Endothelial cell (in vitro differentiated cells): ENCODE data around the gene ITPRIP. TPM values are rescaled to one million over a fixed set of nuclear protein-coding genes. Genes with fewer than 3 reads are reported as not detected.

Experiments used
- DNase-seq: peaks from one replicate; pipeline ENCODE4 v3.0.0; 2021; ENCODE audit warnings: low spot score
- H3K27ac Mint-ChIP-seq: one replicate; pipeline ENCODE4 v1.8.0; 2021; ENCODE audit warnings: mixed read lengths, inconsistent platforms; ENCODE audit not compliant: unreplicated experiment
- H3K27me3 Mint-ChIP-seq: one replicate; pipeline ENCODE4 v1.8.0; 2021; ENCODE audit warnings: mild to moderate bottlenecking, moderate library complexity, mixed read lengths, inconsistent platforms; ENCODE audit not compliant: unreplicated experiment
- H3K36me3 Mint-ChIP-seq: one replicate; pipeline ENCODE4 v1.8.0; 2021; ENCODE audit warnings: mild to moderate bottlenecking, low read depth, mixed read lengths, inconsistent platforms; ENCODE audit not compliant: unreplicated experiment
- H3K4me1 Mint-ChIP-seq: one replicate; pipeline ENCODE4 v1.8.0; 2021; ENCODE audit warnings: mild to moderate bottlenecking, mixed read lengths, inconsistent platforms; ENCODE audit not compliant: unreplicated experiment
- H3K4me3 Mint-ChIP-seq: one replicate; pipeline ENCODE4 v1.8.0; 2021; ENCODE audit warnings: mild to moderate bottlenecking, mixed read lengths, inconsistent platforms; ENCODE audit not compliant: unreplicated experiment
- H3K9me3 Mint-ChIP-seq: one replicate; pipeline ENCODE4 v1.8.0; 2021; ENCODE audit warnings: mixed read lengths, inconsistent platforms; ENCODE audit not compliant: unreplicated experiment
- total RNA-seq: library from RNA; stranded (reverse); fragmentation: NEBNext Ultra II Directional; extraction: Animal tissue kit (Norgen Biotek cat#: 25700); gene quantifications from one replicate; pipeline ENCODE4 v1.2.1, GENCODE V29; 2021; ENCODE audit not compliant: unreplicated experiment
- TF ChIP-seq, protein P1 (sequence below): fragments of 200-600 bp; sonication (generic); IDR thresholded peaks from one replicate; pipeline ENCODE4 v1.5.0; 2021; ENCODE audit warnings: antibody characterized with exemption; ENCODE audit not compliant: unreplicated experiment

Gene ITPRIP
- total RNA-seq, 1 donor from 2014 or later: 16.3 TPM

DNA sequence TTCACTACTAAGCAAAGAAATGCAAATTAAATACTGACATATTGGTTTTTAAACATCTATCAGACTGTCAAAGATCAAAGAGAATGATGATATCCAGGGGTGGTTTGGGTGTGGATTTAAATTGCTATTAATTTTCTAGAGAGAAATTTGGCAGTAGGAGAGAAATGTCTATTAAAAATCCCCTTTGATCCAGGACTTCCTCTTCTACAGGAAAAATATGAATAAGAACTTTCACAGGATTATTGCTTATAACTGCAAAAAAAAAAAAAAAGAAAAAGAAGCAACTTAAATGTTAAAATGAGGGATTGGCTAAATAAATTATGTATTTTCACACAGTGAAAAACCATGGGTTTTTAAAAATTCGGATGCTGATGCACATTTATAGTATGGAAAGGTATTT lies 36.3 kb upstream of the ITPRIP start:
- Mint-ChIP-seq H3K36me3 (peaks cover 4% of the 10 kb centered on the region), H3K4me3 (no peak overlapping the region)

DNA sequence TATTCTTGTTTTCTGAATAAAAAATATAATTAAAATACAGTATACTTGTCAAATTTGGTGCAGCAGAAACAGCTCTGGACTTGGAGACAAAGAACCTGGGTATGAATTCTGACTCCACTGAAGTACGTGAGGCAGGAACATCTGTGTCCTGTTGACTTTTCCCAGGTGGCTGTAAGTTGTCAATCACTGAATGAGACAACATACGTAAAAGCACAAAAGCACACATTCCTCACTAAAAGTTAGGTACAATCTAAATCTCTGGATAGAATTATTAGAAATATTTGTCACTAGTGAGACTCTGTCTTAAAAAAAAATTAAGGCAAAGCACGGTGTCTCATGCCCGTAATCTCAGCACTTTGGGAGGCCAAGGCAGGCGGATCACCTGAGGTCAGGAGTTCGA lies 33.5 kb upstream of the ITPRIP start:
- TF ChIP-seq, protein P1, sequence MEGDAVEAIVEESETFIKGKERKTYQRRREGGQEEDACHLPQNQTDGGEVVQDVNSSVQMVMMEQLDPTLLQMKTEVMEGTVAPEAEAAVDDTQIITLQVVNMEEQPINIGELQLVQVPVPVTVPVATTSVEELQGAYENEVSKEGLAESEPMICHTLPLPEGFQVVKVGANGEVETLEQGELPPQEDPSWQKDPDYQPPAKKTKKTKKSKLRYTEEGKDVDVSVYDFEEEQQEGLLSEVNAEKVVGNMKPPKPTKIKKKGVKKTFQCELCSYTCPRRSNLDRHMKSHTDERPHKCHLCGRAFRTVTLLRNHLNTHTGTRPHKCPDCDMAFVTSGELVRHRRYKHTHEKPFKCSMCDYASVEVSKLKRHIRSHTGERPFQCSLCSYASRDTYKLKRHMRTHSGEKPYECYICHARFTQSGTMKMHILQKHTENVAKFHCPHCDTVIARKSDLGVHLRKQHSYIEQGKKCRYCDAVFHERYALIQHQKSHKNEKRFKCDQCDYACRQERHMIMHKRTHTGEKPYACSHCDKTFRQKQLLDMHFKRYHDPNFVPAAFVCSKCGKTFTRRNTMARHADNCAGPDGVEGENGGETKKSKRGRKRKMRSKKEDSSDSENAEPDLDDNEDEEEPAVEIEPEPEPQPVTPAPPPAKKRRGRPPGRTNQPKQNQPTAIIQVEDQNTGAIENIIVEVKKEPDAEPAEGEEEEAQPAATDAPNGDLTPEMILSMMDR: no peak
- no peak for DNase-seq
- Mint-ChIP-seq H3K36me3 (peaks cover 4% of the 10 kb centered on the region), H3K27ac (no peak overlapping the region), H3K9me3 (no peaks in the 10 kb centered on the region), H3K4me1 (peaks cover 6% of the 10 kb centered on the region), H3K27me3 (no peaks in the 10 kb centered on the region), H3K4me3 (no peak overlapping the region)

More for the DNA sequence above, 36.3 kb upstream of the ITPRIP start:
- no peaks in the 10 kb centered on the region for H3K9me3 Mint-ChIP-seq
- no peaks in the 10 kb centered on the region for H3K27me3 Mint-ChIP-seq
- no peak for DNase-seq
- peaks cover 10% of the 10 kb centered on the region for H3K4me1 Mint-ChIP-seq
- TF ChIP-seq, protein P1: no peak
- H3K27ac Mint-ChIP-seq: no peak overlapping the region

GRCh38 chr10:104368381-104368780 lies 30.1 kb upstream of the ITPRIP start:
- peaks cover 4% of the 10 kb centered on the region for H3K36me3 Mint-ChIP-seq
- H3K27ac Mint-ChIP-seq: no peak overlapping the region

DNA sequence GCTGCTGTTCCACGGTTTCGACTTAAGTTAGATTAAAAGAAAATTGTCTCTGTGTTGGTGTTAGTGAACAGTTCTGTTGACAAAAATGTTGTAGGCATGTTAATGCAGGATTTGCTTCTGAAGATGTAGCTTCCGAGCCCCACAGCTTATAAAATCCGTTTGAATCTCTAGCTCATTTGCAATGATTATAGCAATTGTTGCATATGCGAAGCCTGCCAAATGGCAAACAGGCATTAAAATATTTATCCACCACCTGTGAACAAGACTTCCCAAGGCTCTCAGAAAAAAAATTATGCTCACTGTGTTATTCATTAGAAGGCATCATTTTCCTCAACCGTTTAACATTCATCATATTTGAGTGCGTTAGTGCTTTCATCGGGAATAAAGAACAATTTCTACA lies 29.6 kb upstream of the ITPRIP start:
- Mint-ChIP-seq H3K9me3 (no peaks in the 10 kb centered on the region), H3K4me1 (no peaks in the 10 kb centered on the region), H3K27ac (no peak overlapping the region), H3K27me3 (no peaks in the 10 kb centered on the region), H3K4me3 (no peak overlapping the region), H3K36me3 (peaks cover 4% of the 10 kb centered on the region)
- TF ChIP-seq, protein P1: no peak
- DNase-seq: no peak

More at GRCh38 chr10:104368381-104368780, 30.1 kb upstream of the ITPRIP start:
- Mint-ChIP-seq H3K4me3 (no peak overlapping the region), H3K4me1 (no peaks in the 10 kb centered on the region), H3K9me3 (no peaks in the 10 kb centered on the region), H3K27me3 (no peaks in the 10 kb centered on the region)
- TF ChIP-seq, protein P1: no peak
- DNase-seq: no peak

DNA sequence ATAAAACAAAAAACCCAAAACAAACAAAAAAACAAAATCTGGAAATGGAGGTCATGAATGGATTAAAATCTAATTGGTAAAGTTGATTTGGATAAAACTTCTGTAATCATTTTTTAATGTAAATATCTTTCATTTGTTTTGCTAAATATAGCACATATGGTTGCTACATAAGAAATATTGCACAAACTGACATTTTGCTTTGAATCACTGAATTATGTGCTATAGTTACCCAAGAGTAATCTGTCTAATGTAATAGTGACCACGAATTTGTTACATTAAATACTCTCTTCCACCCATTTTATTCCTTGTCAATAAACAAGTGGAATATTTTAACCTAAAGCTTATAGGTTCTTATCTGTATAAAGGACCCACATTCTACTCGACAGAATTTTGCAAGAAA lies 21.5 kb upstream of the ITPRIP start:
- H3K27me3 Mint-ChIP-seq: peaks cover 2% of the 10 kb centered on the region
- TF ChIP-seq, protein P1: no peak
- no peaks in the 10 kb centered on the region for H3K9me3 Mint-ChIP-seq
- no peak overlapping the region for H3K4me3 Mint-ChIP-seq
- H3K27ac Mint-ChIP-seq: no peak overlapping the region
- H3K4me1 Mint-ChIP-seq: no peaks in the 10 kb centered on the region
- no peaks in the 10 kb centered on the region for H3K36me3 Mint-ChIP-seq
- no peak for DNase-seq
